ENCODE measurements around the gene IGFALS.

The IGFALS gene

GRCh38 chr16:1821861-1822611, 28.5 kb upstream of the IGFALS start:
- TF ChIP-seq CTCF (conservative IDR thresholded peaks at IDR 0.05): no peak
- H3K27ac ChIP-seq: no peak overlapping the region

GRCh38 chr16:1820946-1821290, 27.4 kb upstream of the IGFALS start:
- no peak overlapping the region for H3K27ac ChIP-seq
- TF ChIP-seq CTCF (conservative IDR thresholded peaks at IDR 0.05): no peak

GRCh38 chr16:1820096-1820945, 26.8 kb upstream of the IGFALS start:
- no peak for TF ChIP-seq CTCF (conservative IDR thresholded peaks at IDR 0.05)
- H3K27ac ChIP-seq: no peak overlapping the region

- TF ChIP-seq CTCF (conservative IDR thresholded peaks at IDR 0.05): no peak
- no peak overlapping the region for H3K27ac ChIP-seq
Observed at GRCh38 chr16:1819611-1820010, 26.1 kb upstream of the IGFALS start.

- no peak overlapping the region for H3K27ac ChIP-seq
- no peak for TF ChIP-seq CTCF (conservative IDR thresholded peaks at IDR 0.05)
Observed at GRCh38 chr16:1818873-1819525, 25.5 kb upstream of the IGFALS start.

- TF ChIP-seq CTCF (conservative IDR thresholded peaks at IDR 0.05): no peak
- H3K27ac ChIP-seq: no peak overlapping the region
Observed at GRCh38 chr16:1818204-1818872, 24.8 kb upstream of the IGFALS start.

- no peak for TF ChIP-seq CTCF (conservative IDR thresholded peaks at IDR 0.05)
- H3K27ac ChIP-seq: no peak overlapping the region
Observed at GRCh38 chr16:1817716-1818115, 24.2 kb upstream of the IGFALS start.
